A549 (cell line): ENCODE data around the gene IQCF6.

Experiments used
- CTCF ChIP-seq: fragments of >200 bp; sonication (Bioruptor Twin); formaldehyde crosslinking; IDR thresholded peaks from 3 replicates; pipeline ENCODE4 v1.5.1; 2016
- E2F6 ChIP-seq: IDR thresholded peaks from 2 replicates; pipeline ENCODE4 v1.6.1; 2012; ENCODE audit warnings: low read depth, borderline replicate concordance
- ESRRA ChIP-seq: fragments of 150-350 bp; IDR thresholded peaks from 2 replicates; pipeline ENCODE4 v1.6.1; 2014; ENCODE audit warnings: mild to moderate bottlenecking, low read length, borderline replicate concordance
- FOSL2 ChIP-seq, 2 experiments: fragments of 450-650 bp in 1 of 2; fragments of >200 bp in 1 of 2; sonication (Bioruptor Twin) in 1 of 2; formaldehyde crosslinking; IDR thresholded peaks; 2 replicates each; pipeline versions ENCODE4 v1.5.0 to v1.6.1; 2016 to 2020; ENCODE audit warnings: mild to moderate bottlenecking in 1 of 2, moderate library complexity in 1 of 2
- GATA3 ChIP-seq: IDR thresholded peaks from 2 replicates; pipeline ENCODE4 v1.6.1; 2012; ENCODE audit warnings: borderline replicate concordance
- KDM1A ChIP-seq: fragments of 200-600 bp; sonication (generic); IDR thresholded peaks from 2 replicates; pipeline ENCODE4 v1.6.1; 2016; ENCODE audit warnings: low read depth, mild to moderate bottlenecking
- KDM5A ChIP-seq: fragments of 200-600 bp; sonication (generic); IDR thresholded peaks from 2 replicates; pipeline ENCODE4 v1.6.1; 2016; ENCODE audit warnings: antibody characterized with exemption, mild to moderate bottlenecking
- MAX ChIP-seq: IDR thresholded peaks from 2 replicates; pipeline ENCODE4 v1.6.1; 2012
- POLR2A ChIP-seq: IDR thresholded peaks from 2 replicates; pipeline ENCODE4 v1.6.1; 2012; ENCODE audit warnings: mild to moderate bottlenecking, low read length
- REST ChIP-seq: fragments of 200-600 bp; sonication (generic); IDR thresholded peaks from 2 replicates; pipeline ENCODE4 v1.6.1; 2016; ENCODE audit warnings: antibody characterized with exemption, mild to moderate bottlenecking, moderate library complexity
- SMC3 ChIP-seq: fragments of >200 bp; sonication (Bioruptor Twin); formaldehyde crosslinking; IDR thresholded peaks from 3 replicates; pipeline ENCODE4 v1.6.1; 2018; ENCODE audit warnings: inconsistent platforms
- SREBF2 ChIP-seq: fragments of 450-650 bp; IDR thresholded peaks from 2 replicates; pipeline ENCODE4 v1.6.1; 2014; ENCODE audit warnings: mild to moderate bottlenecking, moderate library complexity
- USF2 ChIP-seq: fragments of 450-650 bp; IDR thresholded peaks from 2 replicates; pipeline ENCODE4 v1.6.1; 2014; ENCODE audit warnings: antibody characterized with exemption

- TF ChIP-seq USF2 = no peak
- no peak for TF ChIP-seq KDM5A
- no peak for TF ChIP-seq POLR2A
- no peak for TF ChIP-seq CTCF
- no peak for TF ChIP-seq E2F6
- TF ChIP-seq KDM1A = no peak
- no peak for TF ChIP-seq REST
- no peak for TF ChIP-seq SMC3
- TF ChIP-seq GATA3 = no peak
- no peak for TF ChIP-seq SREBF2
- TF ChIP-seq MAX = no peak
- no peak for TF ChIP-seq FOSL2 (IDR thresholded peaks at IDR 0.05)
- no peak for TF ChIP-seq FOSL2 (CRISPR knock-in tag; IDR thresholded peaks at IDR 0.05)
- no peak for TF ChIP-seq ESRRA
Measured at GRCh38 chr3:51729042-51729633, 49.9 kb downstream of the IQCF6 start.
